Right atrium auricular region (tissue), 2 donors: Measurements from ENCODE around the gene LPO. TPM values are rescaled to one million over a fixed set of nuclear protein-coding genes. Genes with fewer than 3 reads are reported as not detected.

Source experiments
- DNase-seq: peaks from one replicate; pipeline ENCODE4 v3.0.0-alpha.2; 2019; ENCODE audit warnings: low spot score
- H3K27ac ChIP-seq, 2 donors: fragments of 200-600 bp; sonication (generic); 1 replicate in 1 of 2; 2 replicates in 1 of 2; pipeline ENCODE4 v1.5.1; 2016 to 2019
- H3K27me3 ChIP-seq, 2 donors: fragments of 200-600 bp; sonication (generic); one replicate each; pipeline versions ENCODE4 v1.5.1 to v1.6.0; 2017 to 2019
- H3K36me3 ChIP-seq: fragments of 200-600 bp; sonication (generic); one replicate; pipeline ENCODE4 v1.5.1; 2016
- H3K4me1 ChIP-seq, 2 donors: fragments of 200-600 bp; sonication (generic); one replicate each; pipeline versions ENCODE4 v1.5.1 to v1.6.0; 2017 to 2019
- H3K4me3 ChIP-seq, 2 donors: fragments of 200-600 bp; sonication (generic); 1 replicate in 1 of 2; 2 replicates in 1 of 2; pipeline ENCODE4 v1.5.1; 2017 to 2019; ENCODE audit warnings: mild to moderate bottlenecking in 1 of 2, moderate library complexity in 1 of 2
- H3K9me3 ChIP-seq, 2 donors: fragments of 200-600 bp; sonication (generic); one replicate each; pipeline ENCODE4 v1.5.1; 2019
- total RNA-seq, 2 donors: library from RNA; depleted of rRNA; stranded (reverse); fragments of >200 nt; gene quantifications; one replicate each; pipeline ENCODE4 v1.1.0, GENCODE V29; 2016
- TF ChIP-seq, protein P1 (sequence below), 2 donors: fragments of 200-600 bp; sonication (generic); IDR thresholded peaks; one replicate each; pipeline ENCODE4 v1.5.1; 2019; ENCODE audit warnings: antibody characterized with exemption in 2 of 2

Gene LPO
- total RNA-seq, 2 donors from 2014 or later = not detected

DNA sequence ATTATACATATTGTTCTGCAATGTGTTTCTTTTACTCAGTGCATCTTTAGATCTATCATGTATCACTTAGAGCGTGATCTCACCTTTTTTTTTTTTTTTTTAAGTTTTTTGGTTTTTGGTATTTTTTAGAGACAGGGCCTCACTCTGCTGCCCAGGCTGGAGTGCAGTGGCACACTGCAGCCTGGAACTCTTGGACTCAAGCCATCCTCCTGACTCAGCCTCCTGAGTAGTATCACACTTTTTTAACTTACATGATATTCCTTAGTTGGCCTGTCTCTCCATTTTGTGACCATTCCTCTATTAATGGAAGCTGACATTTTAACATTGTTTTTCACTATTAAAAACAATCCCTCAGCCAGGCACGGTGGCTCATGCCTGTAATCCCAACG lies 47.0 kb downstream of the LPO start:
- Histone ChIP-seq H3K27me3 (no peaks in the 10 kb centered on the region), H3K36me3 (no peaks in the 10 kb centered on the region), H3K27ac (no peak overlapping the region), H3K9me3 (no peaks in the 10 kb centered on the region), H3K4me3 (no peak overlapping the region), H3K4me1 (no peaks in the 10 kb centered on the region)
- TF ChIP-seq, protein P1, sequence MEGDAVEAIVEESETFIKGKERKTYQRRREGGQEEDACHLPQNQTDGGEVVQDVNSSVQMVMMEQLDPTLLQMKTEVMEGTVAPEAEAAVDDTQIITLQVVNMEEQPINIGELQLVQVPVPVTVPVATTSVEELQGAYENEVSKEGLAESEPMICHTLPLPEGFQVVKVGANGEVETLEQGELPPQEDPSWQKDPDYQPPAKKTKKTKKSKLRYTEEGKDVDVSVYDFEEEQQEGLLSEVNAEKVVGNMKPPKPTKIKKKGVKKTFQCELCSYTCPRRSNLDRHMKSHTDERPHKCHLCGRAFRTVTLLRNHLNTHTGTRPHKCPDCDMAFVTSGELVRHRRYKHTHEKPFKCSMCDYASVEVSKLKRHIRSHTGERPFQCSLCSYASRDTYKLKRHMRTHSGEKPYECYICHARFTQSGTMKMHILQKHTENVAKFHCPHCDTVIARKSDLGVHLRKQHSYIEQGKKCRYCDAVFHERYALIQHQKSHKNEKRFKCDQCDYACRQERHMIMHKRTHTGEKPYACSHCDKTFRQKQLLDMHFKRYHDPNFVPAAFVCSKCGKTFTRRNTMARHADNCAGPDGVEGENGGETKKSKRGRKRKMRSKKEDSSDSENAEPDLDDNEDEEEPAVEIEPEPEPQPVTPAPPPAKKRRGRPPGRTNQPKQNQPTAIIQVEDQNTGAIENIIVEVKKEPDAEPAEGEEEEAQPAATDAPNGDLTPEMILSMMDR (IDR thresholded peaks at IDR 0.05) = no peak
- DNase-seq = no peak

DNA sequence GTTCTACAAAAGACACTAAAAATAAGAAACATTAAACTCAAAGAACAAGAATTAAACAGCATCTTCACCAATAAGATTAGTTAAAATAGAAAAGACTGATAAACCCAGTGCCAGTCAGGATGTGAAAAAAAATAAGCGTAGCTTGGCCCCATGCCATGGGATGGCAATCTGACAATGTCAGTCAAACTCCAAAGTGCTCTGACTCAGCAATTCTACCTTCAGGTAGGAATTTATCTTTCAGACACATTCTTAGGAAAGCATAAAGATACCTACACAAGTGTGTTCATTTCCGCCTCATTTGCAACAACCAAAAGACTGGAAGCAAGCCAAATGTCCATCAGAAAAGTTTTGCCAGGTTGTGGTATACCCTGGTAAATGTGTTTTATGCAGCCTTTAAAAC lies 51.5 kb downstream of the LPO start:
- no peaks in the 10 kb centered on the region for H3K4me1 ChIP-seq
- DNase-seq = no peak
- no peaks in the 10 kb centered on the region for H3K27me3 ChIP-seq
- no peak overlapping the region for H3K27ac ChIP-seq
- no peaks in the 10 kb centered on the region for H3K36me3 ChIP-seq
- no peak overlapping the region for H3K4me3 ChIP-seq
- TF ChIP-seq, protein P1 (IDR thresholded peaks at IDR 0.05) = no peak
- H3K9me3 ChIP-seq = peaks cover 0 to 3% of the 10 kb centered on the region in 2 donors

DNA sequence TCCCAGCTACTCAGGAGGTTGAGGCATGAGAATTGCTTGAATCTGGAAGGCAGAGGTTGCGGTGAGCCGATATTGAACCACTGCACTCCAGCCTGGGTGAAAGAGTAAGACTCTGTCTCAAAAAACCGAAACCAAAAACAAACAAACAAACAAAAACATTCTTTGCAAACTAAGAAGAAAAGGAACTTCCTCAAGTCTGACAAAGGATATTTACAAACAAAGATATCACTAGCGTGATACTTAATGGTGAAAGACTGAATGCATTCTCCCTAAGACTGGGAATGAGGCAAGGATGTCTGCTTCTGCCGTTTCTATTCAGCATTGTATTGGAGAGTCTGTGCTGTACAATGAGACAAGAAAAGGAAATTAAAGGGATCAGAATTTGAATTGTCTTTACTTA lies 52.9 kb downstream of the LPO start:
- no peak for DNase-seq
- TF ChIP-seq, protein P1 (IDR thresholded peaks at IDR 0.05) = no peak
- H3K27me3 ChIP-seq = no peaks in the 10 kb centered on the region

DNA sequence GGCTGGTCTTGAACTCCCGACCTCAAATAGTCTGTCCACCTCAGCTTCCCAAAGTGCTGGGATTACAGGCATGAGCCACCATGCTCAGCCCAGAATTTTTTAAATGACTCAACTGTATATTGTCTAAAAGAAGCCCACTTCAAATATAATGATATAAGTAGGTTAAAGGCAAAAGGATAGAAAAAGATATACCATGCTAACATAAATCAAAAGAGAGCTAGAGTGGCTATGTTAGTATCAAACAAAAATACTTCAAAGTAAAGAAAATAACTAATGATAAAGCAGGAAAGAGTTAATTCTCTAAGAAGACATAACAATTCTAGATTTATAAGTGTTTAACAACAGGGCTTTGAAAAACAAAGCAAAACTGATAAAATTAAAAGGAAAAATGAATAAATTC lies 55.6 kb downstream of the LPO start:
- H3K27me3 ChIP-seq = no peaks in the 10 kb centered on the region
- TF ChIP-seq, protein P1 (IDR thresholded peaks at IDR 0.05) = no peak
- no peak for DNase-seq
- no peak overlapping the region for H3K27ac ChIP-seq
- peaks cover 0 to 6% of the 10 kb centered on the region in 2 donors for H3K9me3 ChIP-seq
- no peaks in the 10 kb centered on the region for H3K36me3 ChIP-seq
- H3K4me1 ChIP-seq = no peaks in the 10 kb centered on the region
- no peak overlapping the region for H3K4me3 ChIP-seq

More for the DNA sequence above, 52.9 kb downstream of the LPO start:
- H3K9me3 ChIP-seq = peaks cover 0 to 3% of the 10 kb centered on the region in 2 donors
- no peaks in the 10 kb centered on the region for H3K4me1 ChIP-seq
- no peak overlapping the region for H3K4me3 ChIP-seq
- H3K36me3 ChIP-seq = no peaks in the 10 kb centered on the region
- no peak overlapping the region for H3K27ac ChIP-seq

DNA sequence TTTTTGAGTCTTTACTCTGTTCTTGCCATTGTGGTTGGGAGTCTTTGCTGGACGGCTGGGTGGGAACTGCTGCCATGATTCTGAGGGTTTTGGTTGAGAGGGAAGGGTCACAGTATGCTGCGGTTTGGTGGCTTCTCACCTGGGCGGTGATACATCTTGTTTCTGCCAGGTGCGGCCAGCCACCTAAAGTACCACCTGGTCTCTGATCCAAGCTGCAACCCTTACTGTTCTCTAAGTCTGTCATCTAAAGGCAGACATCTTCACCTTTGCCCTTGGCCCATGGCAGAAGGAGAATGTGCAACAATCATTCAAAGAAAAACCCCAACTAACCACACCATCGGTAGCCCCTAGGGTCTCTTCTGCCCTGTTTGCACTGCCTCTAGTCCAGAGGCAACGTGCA lies 62.0 kb downstream of the LPO start:
- H3K36me3 ChIP-seq = no peaks in the 10 kb centered on the region
- DNase-seq = no peak

More for the DNA sequence above, 62.0 kb downstream of the LPO start:
- Histone ChIP-seq H3K9me3 (peaks cover 0 to 4% of the 10 kb centered on the region in 2 donors), H3K27me3 (no peaks in the 10 kb centered on the region), H3K4me3 (no peak overlapping the region), H3K27ac (no peak overlapping the region), H3K4me1 (no peaks in the 10 kb centered on the region)
- TF ChIP-seq, protein P1 (IDR thresholded peaks at IDR 0.05) = no peak
